ENCODE results near the gene TUSC7. TPM values are rescaled to one million over a fixed set of nuclear protein-coding genes. Genes with fewer than 3 reads are reported as not detected.

Gene TUSC7
- total RNA-seq (2022) (not detected in 2 replicates), Bru-seq, nascent RNA (not detected), BruChase-seq, experiment 1, labeled RNA remaining after a 6-hour chase (percentile 9 among the genes with signal in this experiment), BruChase-seq, experiment 2, labeled RNA remaining after a 2-hour chase (not detected)
- long read RNA-seq = 0 reads

DNA sequence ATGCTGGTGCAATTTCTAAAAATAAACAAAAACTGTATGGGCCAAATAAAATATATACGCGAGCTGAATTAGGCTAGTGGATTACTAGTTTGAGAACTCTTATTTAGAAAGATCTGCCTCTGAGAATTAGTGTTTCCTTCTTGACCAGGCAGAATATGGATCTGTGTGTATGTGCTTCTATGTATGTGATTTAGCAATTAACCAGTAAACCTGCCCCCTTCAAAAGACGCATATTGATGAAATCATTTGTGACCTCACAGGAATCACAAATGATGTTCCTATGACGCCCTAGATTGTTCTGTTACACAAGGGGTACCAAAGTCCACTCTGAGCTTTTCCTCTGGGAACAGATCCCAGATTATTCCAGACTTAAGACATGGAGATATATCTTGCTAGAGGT, at the start of gene TUSC7:
Gene TUSC7, plus strand, starts transcription at position 301 of the 400 bp plus-strand sequence.
- no TSS peak for BruUV-seq (replicated peaks)
- Mint-ChIP-seq H3K27ac (ENCODE audit: low read depth, unreplicated experiment) (no peak within 1 kb of the TSS), H3K9me3 (ENCODE audit: unreplicated experiment) (no peaks in the 10 kb centered on the region), H3K4me3 (ENCODE audit: unreplicated experiment) (no peak within 1 kb of the TSS), H3K4me1 (ENCODE audit: insufficient read depth, unreplicated experiment) (no peaks in the 10 kb centered on the region), H3K36me3 (ENCODE audit: insufficient read depth, unreplicated experiment) (no peaks in the 10 kb centered on the region), H3K27me3 (ENCODE audit: insufficient read depth, unreplicated experiment) (peaks cover 81% of the 10 kb centered on the region)
- DNase-seq (ENCODE audit: unreplicated experiment) = no peak
- no peak for TF ChIP-seq CTCF (IDR thresholded peaks at IDR 0.05; ENCODE audit: unreplicated experiment)
- POLR2A ChIA-PET = no interaction called here
- intact Hi-C loops (cut with micrococcal nuclease) = no loop called here
- CTCF ChIA-PET = no interaction called here

DNA sequence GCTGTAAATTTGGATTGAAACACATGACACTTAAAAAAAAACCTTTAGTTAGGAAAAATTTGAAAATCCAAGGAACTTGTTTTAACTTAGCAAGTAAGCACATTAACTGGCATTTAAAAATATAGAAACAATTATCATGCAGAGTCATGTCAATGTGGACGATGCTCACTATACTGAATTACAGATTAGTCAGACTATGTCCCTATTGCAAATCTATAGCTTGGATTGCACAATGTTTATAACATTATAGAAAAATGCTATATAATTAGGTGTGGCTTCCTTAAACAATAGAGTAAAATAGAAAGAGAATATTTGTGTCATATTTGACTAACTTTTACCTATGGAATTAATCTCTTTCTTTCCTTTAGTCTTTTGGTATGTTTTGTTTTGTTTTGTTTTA, 48.4 kb upstream of the TUSC7 start:
- POLR2A ChIA-PET = no interaction called here
- CTCF ChIA-PET = interaction anchor here (0.6 kb wide), 1 partner anchor 54 kb away, joined by 3 read pairs; no protein-coding TSS in a partner anchor
- DNase-seq (ENCODE audit: unreplicated experiment) = peak; percentile 4
- no peaks in the 10 kb centered on the region for H3K9me3 Mint-ChIP-seq (ENCODE audit: unreplicated experiment)
- intact Hi-C loops (cut with micrococcal nuclease) = no loop called here
- no peak overlapping the region for H3K27ac Mint-ChIP-seq (ENCODE audit: low read depth, unreplicated experiment)
- no peak for TF ChIP-seq CTCF (IDR thresholded peaks at IDR 0.05; ENCODE audit: unreplicated experiment)
- peaks cover 12% of the 10 kb centered on the region for H3K27me3 Mint-ChIP-seq (ENCODE audit: insufficient read depth, unreplicated experiment)
- BruUV-seq (replicated peaks) = no TSS peak
- no peaks in the 10 kb centered on the region for H3K36me3 Mint-ChIP-seq (ENCODE audit: insufficient read depth, unreplicated experiment)
- H3K4me1 Mint-ChIP-seq (ENCODE audit: insufficient read depth, unreplicated experiment) = no peaks in the 10 kb centered on the region
- no peak overlapping the region for H3K4me3 Mint-ChIP-seq (ENCODE audit: unreplicated experiment)

DNA sequence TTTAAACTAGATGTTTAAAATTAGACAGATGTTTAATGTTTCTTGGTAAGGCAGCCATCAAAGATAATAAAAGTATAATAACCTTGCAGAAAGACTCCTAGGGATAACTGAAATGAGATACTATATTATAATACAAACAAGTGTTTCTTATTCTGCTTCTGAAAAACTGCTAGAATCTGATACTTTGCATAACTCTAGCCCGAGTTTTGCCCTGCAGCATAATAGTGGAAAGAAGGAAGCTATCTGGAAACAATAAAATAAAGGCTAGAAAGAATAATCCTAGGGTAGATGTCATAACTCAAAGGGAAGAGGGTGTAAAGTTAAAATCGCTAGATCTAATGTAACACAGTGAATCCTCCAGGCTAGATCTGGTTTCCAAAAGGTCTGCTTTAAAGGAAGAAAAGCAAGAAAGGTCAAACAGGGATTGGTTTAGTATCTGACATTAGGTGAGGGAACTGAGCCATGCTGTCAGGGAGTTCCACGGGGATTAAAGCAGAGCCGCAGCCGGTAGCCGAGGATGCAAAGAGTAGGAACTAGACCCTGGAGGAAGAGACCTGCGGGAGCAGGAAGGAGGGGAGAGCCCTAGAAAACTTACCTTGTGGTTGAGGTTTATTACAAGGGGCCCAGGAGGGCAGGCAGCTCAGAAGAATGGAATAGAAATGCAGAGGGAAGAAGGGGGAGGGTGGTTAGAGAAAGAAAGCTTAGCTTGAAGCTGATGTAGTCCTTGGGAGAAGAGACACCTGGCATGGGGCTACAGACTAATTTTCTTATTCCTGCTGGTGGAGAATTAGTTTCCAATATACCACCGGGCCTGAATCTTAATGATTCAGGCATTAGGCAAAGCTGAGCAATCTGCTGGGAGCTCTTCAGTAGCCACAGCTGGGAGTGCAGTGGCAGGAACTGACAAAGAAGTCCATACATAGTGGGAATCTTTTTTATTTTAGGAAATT, 46.1 kb upstream of the TUSC7 start:
- no peak for DNase-seq (ENCODE audit: unreplicated experiment)
- intact Hi-C loops (cut with micrococcal nuclease) = no loop called here
- Mint-ChIP-seq H3K36me3 (ENCODE audit: insufficient read depth, unreplicated experiment) (no peaks in the 10 kb centered on the region), H3K27me3 (ENCODE audit: insufficient read depth, unreplicated experiment) (peaks cover 23% of the 10 kb centered on the region), H3K27ac (ENCODE audit: low read depth, unreplicated experiment) (no peak overlapping the region), H3K9me3 (ENCODE audit: unreplicated experiment) (no peaks in the 10 kb centered on the region), H3K4me3 (ENCODE audit: unreplicated experiment) (no peak overlapping the region), H3K4me1 (ENCODE audit: insufficient read depth, unreplicated experiment) (no peaks in the 10 kb centered on the region)
- CTCF ChIA-PET = interaction anchor here (0.7 kb wide), 1 partner anchor 28 kb away, joined by 3 read pairs; no protein-coding TSS in a partner anchor
- no peak for TF ChIP-seq CTCF (IDR thresholded peaks at IDR 0.05; ENCODE audit: unreplicated experiment)
- no TSS peak for BruUV-seq (replicated peaks)
- POLR2A ChIA-PET = no interaction called here

DNA sequence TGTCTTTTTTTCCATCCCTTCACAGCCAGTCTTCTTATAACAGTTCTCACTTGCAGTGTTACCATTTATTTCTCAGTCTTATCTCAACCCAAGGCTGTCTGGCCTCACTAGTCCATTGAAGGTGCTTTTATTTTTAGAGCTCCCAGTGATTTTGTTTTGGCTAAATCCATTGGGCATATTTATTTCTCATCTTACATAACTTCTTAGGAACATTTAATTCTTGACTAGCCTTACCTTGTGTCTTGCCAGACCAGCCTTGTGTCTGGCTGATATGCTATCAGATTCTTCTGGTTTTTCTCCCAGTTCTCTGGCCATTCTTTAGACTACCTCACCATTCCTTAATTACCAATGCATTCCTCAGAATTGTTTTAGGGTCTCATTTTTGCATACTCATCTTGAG, 42.3 kb upstream of the TUSC7 start:
- no peak overlapping the region for H3K27ac Mint-ChIP-seq (ENCODE audit: low read depth, unreplicated experiment)
- ChIA-PET POLR2A (no interaction called here), CTCF (no interaction called here)
- H3K27me3 Mint-ChIP-seq (ENCODE audit: insufficient read depth, unreplicated experiment) = peaks cover 30% of the 10 kb centered on the region
- H3K4me3 Mint-ChIP-seq (ENCODE audit: unreplicated experiment) = no peak overlapping the region
- H3K36me3 Mint-ChIP-seq (ENCODE audit: insufficient read depth, unreplicated experiment) = no peaks in the 10 kb centered on the region
- DNase-seq (ENCODE audit: unreplicated experiment) = no peak
- BruUV-seq (replicated peaks) = no TSS peak
- no peaks in the 10 kb centered on the region for H3K4me1 Mint-ChIP-seq (ENCODE audit: insufficient read depth, unreplicated experiment)
- TF ChIP-seq CTCF (IDR thresholded peaks at IDR 0.05; ENCODE audit: unreplicated experiment) = no peak
- no peaks in the 10 kb centered on the region for H3K9me3 Mint-ChIP-seq (ENCODE audit: unreplicated experiment)
- intact Hi-C loops (cut with micrococcal nuclease) = no loop called here

Data from MCF 10A (cell line).